PC-3 (cell line): Measurements from ENCODE around the gene NDUFA11.

Experiments used
- CTCF ChIP-seq: fragments of 300-600 bp; sonication (generic); conservative IDR thresholded peaks from 2 replicates; pipeline ENCODE4 v1.5.1; 2017; ENCODE audit warnings: antibody characterized with exemption, low read depth, mild to moderate bottlenecking, low read length
- EZH2 ChIP-seq: fragments of 300-600 bp; sonication (generic); IDR thresholded peaks from one replicate; pipeline ENCODE4 v1.6.1; 2017; ENCODE audit warnings: antibody characterized with exemption, mild to moderate bottlenecking, low read length; ENCODE audit not compliant: unreplicated experiment

- TF ChIP-seq CTCF (no peak), EZH2 (no peak)
Measured at GRCh38 chr19:5925830-5926427, 22.3 kb upstream of the NDUFA11 start.
